ENCODE results near the gene MAN2A2.

Gene MAN2A2

DNA sequence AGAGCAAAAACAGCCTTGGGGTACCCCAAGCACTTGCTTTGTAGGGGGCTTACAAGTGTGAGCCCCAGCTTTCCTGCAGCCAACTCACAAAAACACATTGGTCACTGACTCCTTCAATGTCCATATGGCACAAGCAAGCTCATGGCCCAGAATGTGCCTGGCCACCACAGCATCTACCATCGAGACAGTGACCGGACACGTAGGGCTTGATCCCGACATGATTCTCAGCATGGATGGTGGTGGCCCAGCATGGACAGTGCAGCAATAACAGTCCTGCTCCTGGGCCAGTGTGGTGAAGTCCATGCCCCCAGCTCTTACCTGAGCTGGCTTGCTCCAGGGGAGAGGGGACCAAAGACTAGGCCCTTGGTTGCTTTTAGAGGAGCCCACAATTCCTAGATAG lies 37.9 kb downstream of the MAN2A2 start:
- ATAC-seq = no peak
- TF ChIP-seq CSDC2 (CRISPR knock-in tag; IDR thresholded peaks at IDR 0.05) (no peak), ESRRG (CRISPR knock-in tag; IDR thresholded peaks at IDR 0.05) (no peak), BACH2 (CRISPR knock-in tag; IDR thresholded peaks at IDR 0.05; ENCODE audit: borderline replicate concordance) (no peak)

DNA sequence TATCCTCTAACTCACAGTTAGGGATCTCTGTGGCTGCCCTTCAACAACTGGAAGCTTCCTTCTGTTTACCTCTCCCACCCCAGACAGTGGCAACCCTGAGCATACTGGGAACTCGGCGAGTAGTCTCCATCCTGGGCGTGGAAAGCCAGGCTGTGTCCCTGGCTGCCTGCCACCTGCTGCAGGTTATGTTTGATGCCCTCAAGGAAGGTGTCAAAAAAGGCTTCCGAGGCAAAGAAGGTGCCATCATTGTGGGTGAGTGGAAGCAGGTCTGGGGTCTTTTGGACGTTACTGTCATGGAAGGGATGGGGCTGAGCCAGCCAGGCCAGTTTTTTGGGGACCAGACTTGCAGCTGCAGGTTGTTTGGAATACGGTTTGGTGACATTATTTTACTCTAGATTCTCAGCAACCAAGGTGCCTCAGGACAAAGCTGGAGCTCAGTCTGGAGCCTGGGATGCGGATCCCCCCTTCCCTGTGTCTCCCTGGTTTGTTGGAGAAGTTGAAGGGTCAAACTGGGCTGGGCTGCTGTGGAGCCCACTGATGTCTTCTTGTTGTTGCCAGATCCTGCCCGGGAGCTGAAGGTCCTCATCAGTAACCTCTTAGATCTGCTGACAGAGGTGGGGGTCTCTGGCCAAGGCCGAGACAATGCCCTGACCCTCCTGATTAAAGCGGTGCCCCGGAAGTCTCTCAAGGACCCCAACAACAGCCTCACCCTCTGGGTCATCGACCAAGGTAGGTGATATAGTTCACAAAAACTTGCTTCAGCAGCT lies 39.4 kb downstream of the MAN2A2 start:
- ATAC-seq = no peak
- no peak for TF ChIP-seq ZC3H10 (CRISPR knock-in tag; IDR thresholded peaks at IDR 0.05)
- no peak for TF ChIP-seq ISL1 (CRISPR knock-in tag; IDR thresholded peaks at IDR 0.05)
- TF ChIP-seq SNAI2 (CRISPR knock-in tag; IDR thresholded peaks at IDR 0.05) = no peak
- no peak for TF ChIP-seq GLIS3 (CRISPR knock-in tag; IDR thresholded peaks at IDR 0.05)
- no peak for TF ChIP-seq RARB (CRISPR knock-in tag; IDR thresholded peaks at IDR 0.05)
- TF ChIP-seq, protein P1, sequence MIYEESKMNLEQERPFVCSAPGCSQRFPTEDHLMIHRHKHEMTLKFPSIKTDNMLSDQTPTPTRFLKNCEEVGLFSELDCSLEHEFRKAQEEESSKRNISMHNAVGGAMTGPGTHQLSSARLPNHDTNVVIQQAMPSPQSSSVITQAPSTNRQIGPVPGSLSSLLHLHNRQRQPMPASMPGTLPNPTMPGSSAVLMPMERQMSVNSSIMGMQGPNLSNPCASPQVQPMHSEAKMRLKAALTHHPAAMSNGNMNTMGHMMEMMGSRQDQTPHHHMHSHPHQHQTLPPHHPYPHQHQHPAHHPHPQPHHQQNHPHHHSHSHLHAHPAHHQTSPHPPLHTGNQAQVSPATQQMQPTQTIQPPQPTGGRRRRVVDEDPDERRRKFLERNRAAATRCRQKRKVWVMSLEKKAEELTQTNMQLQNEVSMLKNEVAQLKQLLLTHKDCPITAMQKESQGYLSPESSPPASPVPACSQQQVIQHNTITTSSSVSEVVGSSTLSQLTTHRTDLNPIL (CRISPR knock-in tag; IDR thresholded peaks at IDR 0.05; ENCODE audit: low read depth) = no peak
- TF ChIP-seq TOX (CRISPR knock-in tag; IDR thresholded peaks at IDR 0.05; ENCODE audit: borderline replicate concordance) = no peak
- TF ChIP-seq, protein P2, sequence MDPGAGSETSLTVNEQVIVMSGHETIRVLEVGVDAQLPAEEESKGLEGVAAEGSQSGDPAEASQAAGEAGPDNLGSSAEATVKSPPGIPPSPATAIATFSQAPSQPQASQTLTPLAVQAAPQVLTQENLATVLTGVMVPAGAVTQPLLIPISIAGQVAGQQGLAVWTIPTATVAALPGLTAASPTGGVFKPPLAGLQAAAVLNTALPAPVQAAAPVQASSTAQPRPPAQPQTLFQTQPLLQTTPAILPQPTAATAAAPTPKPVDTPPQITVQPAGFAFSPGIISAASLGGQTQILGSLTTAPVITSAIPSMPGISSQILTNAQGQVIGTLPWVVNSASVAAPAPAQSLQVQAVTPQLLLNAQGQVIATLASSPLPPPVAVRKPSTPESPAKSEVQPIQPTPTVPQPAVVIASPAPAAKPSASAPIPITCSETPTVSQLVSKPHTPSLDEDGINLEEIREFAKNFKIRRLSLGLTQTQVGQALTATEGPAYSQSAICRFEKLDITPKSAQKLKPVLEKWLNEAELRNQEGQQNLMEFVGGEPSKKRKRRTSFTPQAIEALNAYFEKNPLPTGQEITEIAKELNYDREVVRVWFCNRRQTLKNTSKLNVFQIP (CRISPR knock-in tag; IDR thresholded peaks at IDR 0.05; ENCODE audit: borderline replicate concordance, low read depth) = no peak
- TF ChIP-seq, protein P3, sequence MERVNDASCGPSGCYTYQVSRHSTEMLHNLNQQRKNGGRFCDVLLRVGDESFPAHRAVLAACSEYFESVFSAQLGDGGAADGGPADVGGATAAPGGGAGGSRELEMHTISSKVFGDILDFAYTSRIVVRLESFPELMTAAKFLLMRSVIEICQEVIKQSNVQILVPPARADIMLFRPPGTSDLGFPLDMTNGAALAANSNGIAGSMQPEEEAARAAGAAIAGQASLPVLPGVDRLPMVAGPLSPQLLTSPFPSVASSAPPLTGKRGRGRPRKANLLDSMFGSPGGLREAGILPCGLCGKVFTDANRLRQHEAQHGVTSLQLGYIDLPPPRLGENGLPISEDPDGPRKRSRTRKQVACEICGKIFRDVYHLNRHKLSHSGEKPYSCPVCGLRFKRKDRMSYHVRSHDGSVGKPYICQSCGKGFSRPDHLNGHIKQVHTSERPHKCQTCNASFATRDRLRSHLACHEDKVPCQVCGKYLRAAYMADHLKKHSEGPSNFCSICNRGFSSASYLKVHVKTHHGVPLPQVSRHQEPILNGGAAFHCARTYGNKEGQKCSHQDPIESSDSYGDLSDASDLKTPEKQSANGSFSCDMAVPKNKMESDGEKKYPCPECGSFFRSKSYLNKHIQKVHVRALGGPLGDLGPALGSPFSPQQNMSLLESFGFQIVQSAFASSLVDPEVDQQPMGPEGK (CRISPR knock-in tag; IDR thresholded peaks at IDR 0.05; ENCODE audit: borderline replicate concordance) = no peak
- TF ChIP-seq BACH2 (CRISPR knock-in tag; IDR thresholded peaks at IDR 0.05; ENCODE audit: borderline replicate concordance) = no peak
- no peak for TF ChIP-seq OSR1 (CRISPR knock-in tag; IDR thresholded peaks at IDR 0.05)
- no peak for TF ChIP-seq ZFP30 (CRISPR knock-in tag; IDR thresholded peaks at IDR 0.05)
- no peak for TF ChIP-seq ZNF70 (CRISPR knock-in tag; IDR thresholded peaks at IDR 0.05)

DNA sequence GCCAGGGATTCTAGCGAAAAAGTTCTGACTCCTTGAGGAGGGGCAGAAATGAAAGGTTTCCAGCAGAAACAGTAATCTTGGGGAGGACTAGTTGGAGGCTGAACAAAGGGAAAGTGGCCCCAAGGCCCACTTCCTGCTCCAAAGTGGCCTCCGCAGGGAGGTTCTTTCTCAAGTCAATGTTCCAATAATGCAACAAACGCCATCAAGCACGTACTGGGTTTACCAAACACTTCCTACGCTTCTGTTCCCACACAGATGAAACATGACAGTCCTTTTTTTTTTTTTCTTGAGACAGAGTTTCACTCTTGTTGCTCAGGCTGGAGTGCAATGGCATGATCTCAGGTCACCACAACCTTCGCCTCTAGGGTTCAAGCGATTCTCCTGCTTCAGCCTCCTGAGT lies 42.0 kb downstream of the MAN2A2 start:
- no peak for ATAC-seq
- TF ChIP-seq BACH2 (CRISPR knock-in tag; IDR thresholded peaks at IDR 0.05; ENCODE audit: borderline replicate concordance) = no peak
- TF ChIP-seq TCF4 (CRISPR knock-in tag; IDR thresholded peaks at IDR 0.05; ENCODE audit: borderline replicate concordance) = no peak
- TF ChIP-seq, protein P4, sequence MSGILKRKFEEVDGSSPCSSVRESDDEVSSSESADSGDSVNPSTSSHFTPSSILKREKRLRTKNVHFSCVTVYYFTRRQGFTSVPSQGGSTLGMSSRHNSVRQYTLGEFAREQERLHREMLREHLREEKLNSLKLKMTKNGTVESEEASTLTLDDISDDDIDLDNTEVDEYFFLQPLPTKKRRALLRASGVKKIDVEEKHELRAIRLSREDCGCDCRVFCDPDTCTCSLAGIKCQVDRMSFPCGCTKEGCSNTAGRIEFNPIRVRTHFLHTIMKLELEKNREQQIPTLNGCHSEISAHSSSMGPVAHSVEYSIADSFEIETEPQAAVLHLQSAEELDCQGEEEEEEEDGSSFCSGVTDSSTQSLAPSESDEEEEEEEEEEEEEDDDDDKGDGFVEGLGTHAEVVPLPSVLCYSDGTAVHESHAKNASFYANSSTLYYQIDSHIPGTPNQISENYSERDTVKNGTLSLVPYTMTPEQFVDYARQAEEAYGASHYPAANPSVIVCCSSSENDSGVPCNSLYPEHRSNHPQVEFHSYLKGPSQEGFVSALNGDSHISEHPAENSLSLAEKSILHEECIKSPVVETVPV (CRISPR knock-in tag; IDR thresholded peaks at IDR 0.05) = no peak
- no peak for TF ChIP-seq GLIS3 (CRISPR knock-in tag; IDR thresholded peaks at IDR 0.05)
- no peak for TF ChIP-seq SNAI2 (CRISPR knock-in tag; IDR thresholded peaks at IDR 0.05)
- TF ChIP-seq RARB (CRISPR knock-in tag; IDR thresholded peaks at IDR 0.05) = no peak
- no peak for TF ChIP-seq ZNF565 (CRISPR knock-in tag; conservative IDR thresholded peaks at IDR 0.05; ENCODE audit: low read depth)
- TF ChIP-seq ZFP3 (CRISPR knock-in tag; IDR thresholded peaks at IDR 0.05) = no peak
- TF ChIP-seq PPARA (CRISPR knock-in tag; IDR thresholded peaks at IDR 0.05; ENCODE audit: borderline replicate concordance) = no peak
- no peak for TF ChIP-seq ZFP30 (CRISPR knock-in tag; IDR thresholded peaks at IDR 0.05)
- TF ChIP-seq, protein P5, sequence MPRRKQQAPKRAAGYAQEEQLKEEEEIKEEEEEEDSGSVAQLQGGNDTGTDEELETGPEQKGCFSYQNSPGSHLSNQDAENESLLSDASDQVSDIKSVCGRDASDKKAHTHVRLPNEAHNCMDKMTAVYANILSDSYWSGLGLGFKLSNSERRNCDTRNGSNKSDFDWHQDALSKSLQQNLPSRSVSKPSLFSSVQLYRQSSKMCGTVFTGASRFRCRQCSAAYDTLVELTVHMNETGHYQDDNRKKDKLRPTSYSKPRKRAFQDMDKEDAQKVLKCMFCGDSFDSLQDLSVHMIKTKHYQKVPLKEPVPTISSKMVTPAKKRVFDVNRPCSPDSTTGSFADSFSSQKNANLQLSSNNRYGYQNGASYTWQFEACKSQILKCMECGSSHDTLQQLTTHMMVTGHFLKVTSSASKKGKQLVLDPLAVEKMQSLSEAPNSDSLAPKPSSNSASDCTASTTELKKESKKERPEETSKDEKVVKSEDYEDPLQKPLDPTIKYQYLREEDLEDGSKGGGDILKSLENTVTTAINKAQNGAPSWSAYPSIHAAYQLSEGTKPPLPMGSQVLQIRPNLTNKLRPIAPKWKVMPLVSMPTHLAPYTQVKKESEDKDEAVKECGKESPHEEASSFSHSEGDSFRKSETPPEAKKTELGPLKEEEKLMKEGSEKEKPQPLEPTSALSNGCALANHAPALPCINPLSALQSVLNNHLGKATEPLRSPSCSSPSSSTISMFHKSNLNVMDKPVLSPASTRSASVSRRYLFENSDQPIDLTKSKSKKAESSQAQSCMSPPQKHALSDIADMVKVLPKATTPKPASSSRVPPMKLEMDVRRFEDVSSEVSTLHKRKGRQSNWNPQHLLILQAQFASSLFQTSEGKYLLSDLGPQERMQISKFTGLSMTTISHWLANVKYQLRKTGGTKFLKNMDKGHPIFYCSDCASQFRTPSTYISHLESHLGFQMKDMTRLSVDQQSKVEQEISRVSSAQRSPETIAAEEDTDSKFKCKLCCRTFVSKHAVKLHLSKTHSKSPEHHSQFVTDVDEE (CRISPR knock-in tag; IDR thresholded peaks at IDR 0.05) = no peak
- no peak for TF ChIP-seq OSR1 (CRISPR knock-in tag; IDR thresholded peaks at IDR 0.05)
- TF ChIP-seq ESRRG (CRISPR knock-in tag; IDR thresholded peaks at IDR 0.05) = no peak
- TF ChIP-seq, protein P2 (CRISPR knock-in tag; IDR thresholded peaks at IDR 0.05; ENCODE audit: borderline replicate concordance, low read depth) = no peak

Data from SK-N-SH treated with all-trans-retinoic acid at 6 μM for 48 hours (cell line).